NCI-H1930 (cell line): Measurements from ENCODE around the gene MAP7.
"Not testable (repeated sequence)": the region's sequence is repeated elsewhere in the genome, so short reads cannot be mapped to it uniquely, and the experiment has no call there.

Source experiments
- DNase-seq, 2 experiments: peaks; one replicate each; lab custom pipeline; 2025; lab: John Stamatoyannopoulos, UW

MAP7 gene

GRCh38 chr6:136383268-136383937, 166.8 kb downstream of the MAP7 start:
- no peak for DNase-seq

DNA sequence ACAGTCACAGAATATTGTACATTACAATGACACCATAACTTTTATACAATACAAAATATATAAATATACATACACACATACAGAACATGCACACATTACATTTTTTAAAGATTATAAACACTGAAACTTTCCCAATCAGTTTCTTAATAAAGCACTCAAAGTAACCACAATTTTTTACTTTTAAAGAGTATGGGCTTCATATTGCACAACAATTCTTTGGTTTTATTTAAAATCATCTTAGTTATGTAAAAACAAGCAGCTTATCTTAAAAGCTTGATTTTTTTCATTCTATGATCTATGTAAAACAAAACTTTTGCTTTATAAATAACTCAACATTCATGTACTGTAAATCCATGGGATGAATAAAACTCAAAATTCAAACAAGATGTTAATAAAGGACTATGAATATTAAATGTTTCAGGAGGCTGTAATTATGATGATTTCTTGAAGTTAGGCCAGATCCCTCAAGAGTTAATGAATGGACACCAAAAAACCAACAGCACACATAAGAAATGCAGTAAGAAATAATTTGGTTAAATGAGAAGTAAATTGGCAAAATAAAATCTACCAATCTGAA, 167.5 kb downstream of the MAP7 start:
- DNase-seq = no peak

DNA sequence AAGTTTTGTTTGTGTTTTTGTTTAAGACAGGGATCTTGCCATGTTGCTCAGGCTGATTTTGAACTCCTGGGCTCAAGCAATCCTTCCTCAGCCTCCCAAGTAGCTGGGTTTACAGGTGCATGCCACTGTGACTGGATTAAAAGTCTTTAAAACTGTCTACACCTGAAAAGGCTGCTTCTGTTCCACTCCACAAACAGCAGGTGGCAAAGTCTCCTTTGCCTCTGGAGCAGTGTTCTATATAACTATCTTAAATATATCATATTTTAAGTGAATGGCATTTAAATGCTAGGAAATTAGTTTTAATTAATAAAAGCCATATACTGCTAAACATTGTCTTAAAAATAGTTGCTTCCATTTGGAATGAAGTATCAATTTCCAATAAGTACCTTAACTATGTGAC, 171.3 kb downstream of the MAP7 start:
- DNase-seq = no peak

DNA sequence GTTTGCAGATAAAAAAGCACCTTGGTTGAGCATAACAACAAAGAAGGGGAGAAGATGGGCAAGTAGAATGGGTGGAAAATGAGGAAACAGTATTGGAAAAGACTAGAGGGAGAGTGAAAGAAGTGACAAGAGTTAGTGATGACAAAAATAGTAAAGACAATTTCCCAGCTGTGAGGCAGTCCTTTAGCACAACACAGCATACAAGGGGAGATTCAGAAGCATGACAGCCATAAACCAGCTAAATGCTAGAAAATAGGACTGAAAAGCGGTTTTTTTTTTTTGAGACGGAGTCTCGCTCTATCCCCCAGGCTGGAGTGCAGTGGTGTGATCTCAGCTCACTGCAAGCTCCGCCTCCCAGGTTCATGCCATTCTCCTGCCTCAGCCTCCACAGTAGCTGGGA, 174.4 kb downstream of the MAP7 start:
- DNase-seq = not testable (repeated sequence)

DNA sequence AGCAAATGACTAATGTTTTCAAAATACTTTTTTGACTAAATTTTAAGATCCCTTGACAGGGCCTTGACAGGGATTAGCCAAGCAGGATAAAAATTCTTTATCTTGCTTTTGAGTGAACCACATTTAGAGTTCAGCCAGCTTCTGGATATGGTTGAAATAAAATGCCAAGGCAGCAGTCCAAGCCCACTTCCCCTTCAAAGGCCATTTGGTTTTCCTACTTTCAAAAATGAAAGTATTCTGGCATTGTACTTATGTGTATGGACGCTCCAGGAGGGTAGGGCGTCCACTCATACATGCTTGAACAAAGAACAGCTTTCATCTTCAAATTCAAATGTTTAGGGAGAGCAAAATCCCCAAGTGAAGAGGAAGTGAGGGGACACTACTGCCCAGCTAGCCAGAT, 178.3 kb downstream of the MAP7 start:
- no peak for DNase-seq

DNA sequence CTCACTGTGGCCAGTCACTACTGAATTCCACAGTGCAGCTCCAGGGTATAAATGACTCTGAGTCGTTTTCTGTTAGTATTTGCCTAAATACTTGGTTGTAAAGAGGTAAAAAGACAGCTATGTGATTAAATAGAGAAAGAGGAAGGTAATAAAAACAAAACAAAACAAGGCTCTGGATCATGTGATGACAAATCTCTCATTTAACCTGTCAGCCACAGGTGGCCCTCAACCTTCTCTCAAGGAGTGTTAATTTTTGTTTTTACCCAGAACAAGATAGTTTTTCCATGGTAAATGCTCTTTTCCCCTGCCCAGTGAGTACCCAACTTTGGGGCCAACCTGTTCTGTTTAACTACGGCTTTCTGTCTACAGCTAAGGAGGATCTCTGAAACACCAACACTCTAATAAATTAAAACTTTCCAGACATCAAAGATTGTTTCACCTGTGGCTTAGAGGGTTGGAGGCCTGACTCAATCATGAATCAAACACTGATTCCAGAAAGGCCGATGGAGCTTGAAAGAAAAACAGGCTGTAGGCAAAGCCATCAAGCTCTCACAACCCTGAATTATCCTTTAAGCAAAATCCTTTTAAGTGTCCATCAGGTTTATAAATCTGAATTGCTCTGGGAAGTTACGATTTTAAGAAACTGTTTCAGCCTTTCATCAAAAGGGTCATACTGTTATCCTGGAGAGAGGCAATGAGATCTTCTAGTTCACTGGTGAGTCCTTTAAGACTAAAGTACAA, 179.1 kb downstream of the MAP7 start:
- no peak for DNase-seq

- no peak for DNase-seq
Measured at GRCh38 chr6:136365776-136366354, 184.4 kb downstream of the MAP7 start.

DNA sequence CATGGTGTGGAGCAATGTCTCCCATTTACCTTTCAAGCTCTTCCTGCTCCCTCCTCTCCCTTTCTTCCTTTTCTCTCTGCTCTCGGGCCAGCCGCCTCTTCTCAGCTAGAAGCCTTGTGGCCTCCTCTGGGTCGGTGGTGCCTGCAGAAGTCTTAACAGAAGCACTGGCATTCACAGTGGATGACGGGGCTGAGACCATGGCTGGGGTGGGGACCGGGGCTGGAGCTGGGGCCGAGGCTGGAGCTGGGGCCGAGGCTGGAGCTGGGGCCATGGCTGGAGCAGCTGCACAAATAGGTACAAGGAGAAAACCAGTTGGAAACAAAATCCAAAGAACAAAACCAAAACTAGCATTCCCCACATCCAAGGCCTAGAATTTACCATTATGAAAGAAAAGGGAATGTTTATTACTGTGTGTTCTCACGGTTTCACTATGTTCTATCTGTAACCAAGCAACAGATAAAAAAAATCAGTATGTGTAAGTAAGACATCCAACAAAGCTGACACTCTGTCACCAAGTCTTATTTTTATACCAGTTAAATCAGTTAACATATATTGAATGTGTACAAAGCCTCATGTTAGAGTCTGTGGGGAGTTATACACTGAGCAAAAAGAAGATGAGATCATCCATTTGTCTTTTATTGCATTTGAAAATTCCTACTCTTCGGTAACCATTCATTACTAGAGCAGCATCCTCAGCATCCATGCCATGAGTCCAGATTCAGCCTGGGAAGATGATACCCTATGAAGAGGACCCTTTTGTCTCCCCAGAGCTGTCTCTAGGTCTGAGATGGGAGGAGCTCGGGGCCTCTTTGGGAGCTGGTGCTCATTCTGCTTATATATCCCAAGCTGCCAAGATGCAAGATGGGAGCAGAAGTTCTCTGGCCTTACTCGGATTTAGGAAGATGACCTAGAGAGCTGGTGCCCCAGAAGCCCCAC, 187.5 kb downstream of the MAP7 start:
- DNase-seq = no peak

- DNase-seq = no peak
Measured at GRCh38 chr6:136361787-136362186, 188.4 kb downstream of the MAP7 start.

GRCh38 chr6:136360783-136361182, 189.4 kb downstream of the MAP7 start:
- no peak for DNase-seq

- no peak for DNase-seq
Measured at GRCh38 chr6:136359851-136360250, 190.4 kb downstream of the MAP7 start.

DNA sequence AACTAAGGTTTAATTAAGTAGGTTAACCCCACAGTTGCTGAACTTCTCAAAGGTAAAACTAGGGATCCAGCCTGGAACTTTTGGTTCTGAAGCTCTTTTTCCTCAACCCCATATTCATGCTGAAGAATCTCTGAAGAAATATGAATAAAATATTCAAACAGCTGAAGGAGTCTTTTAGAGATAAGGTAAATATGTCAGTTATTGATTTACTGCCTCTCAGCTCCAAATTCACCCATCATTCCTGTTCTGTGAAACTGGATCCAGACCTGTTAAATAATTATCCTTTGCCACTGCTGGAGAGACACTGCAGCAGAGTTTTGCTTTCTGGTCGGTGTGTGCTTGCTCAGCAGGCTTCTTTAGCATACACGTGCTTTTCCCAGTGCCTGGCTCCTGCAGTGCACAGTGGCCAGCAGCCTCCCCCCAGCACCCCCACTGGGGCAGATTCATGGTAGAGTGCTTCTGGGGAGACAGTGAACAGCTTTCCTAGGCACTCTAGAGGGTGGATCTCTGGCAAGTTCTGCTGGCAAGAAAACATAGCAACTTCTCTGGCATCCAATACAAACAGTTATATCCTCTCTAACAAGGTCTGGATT, 198.6 kb downstream of the MAP7 start:
- DNase-seq = no peak

- no peak for DNase-seq
Measured at GRCh38 chr6:136350914-136351313, 199.3 kb downstream of the MAP7 start.

GRCh38 chr6:136347847-136348246, 202.4 kb downstream of the MAP7 start:
- DNase-seq = no peak

- DNase-seq = no peak
Measured at GRCh38 chr6:136345145-136345544, 205.1 kb downstream of the MAP7 start.

DNA sequence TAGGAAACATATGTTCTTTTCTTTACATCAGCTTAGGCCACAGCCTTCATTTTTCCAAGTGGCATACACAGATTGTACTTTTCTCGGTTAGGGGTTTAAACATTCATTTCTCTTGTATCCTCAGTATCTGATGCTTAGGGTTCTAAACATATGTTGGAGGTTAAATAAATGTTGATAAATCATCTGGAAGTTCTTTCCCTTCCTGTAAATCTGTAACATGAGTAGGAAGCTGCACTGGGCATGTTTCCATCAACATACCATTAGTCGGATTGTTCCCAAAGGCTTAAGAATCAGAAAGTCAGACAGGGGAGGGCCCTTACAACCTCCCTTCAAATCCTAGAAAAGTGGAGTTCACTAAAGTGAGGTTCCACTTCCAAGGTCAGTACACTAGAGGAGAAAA, 205.8 kb downstream of the MAP7 start:
- no peak for DNase-seq

DNA sequence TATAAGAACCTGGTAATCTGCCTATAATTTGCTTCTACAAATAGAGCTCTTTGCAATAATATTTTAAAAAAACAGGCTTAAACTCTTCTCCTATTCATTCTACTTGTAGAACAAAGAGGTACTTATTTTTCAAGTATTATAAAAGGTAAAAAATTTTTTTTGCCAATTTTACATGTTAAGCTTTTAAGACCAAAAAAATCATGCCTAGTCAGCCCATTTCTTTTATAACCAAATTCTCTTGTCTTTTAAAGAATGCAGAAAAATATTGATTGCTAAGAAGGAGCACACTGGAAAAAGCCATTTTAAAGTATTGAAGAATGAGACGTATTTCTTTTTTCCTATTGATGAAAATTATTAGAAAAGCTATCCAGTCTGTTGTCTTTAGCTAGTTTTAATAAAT, 206.5 kb downstream of the MAP7 start:
- no peak for DNase-seq

GRCh38 chr6:136343275-136343674, 206.9 kb downstream of the MAP7 start:
- no peak for DNase-seq

DNA sequence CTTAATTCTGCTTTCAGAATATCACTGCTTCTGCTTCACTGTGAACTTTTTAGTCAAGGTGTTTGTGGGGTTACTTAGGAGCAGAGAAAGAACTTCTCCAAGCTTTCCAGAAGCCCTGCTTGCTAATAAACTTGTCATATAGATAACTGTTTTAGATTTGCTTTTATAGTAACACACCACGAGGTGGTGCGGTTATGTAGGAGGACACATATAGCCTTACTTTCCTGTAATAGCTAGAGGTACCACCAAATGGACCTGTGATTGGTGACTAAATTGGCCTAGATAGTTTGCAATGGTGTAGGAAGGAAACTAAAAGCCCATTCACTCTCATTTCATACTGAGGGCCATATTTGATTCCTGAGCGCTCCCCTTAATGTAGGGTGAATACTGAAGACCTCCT, 208.3 kb downstream of the MAP7 start:
- DNase-seq = no peak

DNA sequence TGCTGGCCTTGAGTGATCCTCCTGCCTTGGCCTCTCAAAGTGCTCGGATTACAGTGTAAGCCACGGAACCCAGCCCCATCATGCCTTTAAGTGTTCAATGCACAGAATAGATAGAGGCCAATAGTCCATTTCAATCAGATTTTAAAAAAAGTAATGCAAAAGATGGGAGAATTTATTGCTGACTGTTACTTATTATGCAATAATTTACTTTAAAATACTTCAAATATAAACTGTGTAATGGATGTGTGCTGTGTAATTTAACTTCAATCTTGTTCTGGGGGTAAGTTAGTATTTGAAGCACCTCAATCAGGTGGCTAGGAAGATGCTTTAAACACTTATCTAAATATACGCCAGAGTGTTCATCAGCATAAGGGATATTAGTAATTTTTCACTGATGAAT, 208.9 kb downstream of the MAP7 start:
- DNase-seq = no peak

DNA sequence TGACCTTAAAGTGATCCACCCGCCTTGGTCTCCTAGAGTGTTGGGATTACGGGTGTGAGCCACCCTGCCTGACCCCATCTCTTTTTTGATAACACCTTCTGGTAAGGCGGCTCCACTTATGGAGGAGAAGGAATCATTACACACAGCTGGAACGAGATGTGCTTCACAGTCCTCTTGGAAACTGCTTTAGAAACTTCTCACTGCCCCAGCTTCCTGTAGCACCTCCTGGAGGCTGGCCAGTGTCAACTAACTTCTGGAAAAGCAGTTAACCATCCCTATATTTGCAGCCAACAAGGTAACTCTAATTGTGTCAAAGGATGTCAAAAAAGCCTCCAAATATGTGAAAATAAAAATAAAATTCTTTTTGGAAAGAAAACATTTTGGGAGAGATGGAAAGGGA, 211.7 kb downstream of the MAP7 start:
- no peak for DNase-seq

GRCh38 chr6:136337606-136338005, 212.6 kb downstream of the MAP7 start:
- DNase-seq = no peak
